Measurements from ENCODE around the gene PACSIN2.

PACSIN2 gene

GRCh38 chr22:43044290-43044712 is 29.4 kb upstream of the PACSIN2 start:
- H3K36me3 ChIP-seq (ENCODE audit: low read length) = no peaks in the 10 kb centered on the region
- TF ChIP-seq EZH2phosphoT487 (conservative IDR thresholded peaks at IDR 0.05; ENCODE audit: low read length) (no peak), CTCF (IDR thresholded peaks at IDR 0.05; ENCODE audit: insufficient read depth, low read length, poor library complexity, severe bottlenecking) (no peak)
- H3K4me2 ChIP-seq (ENCODE audit: low read depth, low read length, poor library complexity, severe bottlenecking) = no peak overlapping the region
- H3K9me2 ChIP-seq (replicated peaks; ENCODE audit: insufficient read depth, low read length) = no peaks in the 10 kb centered on the region
- no peaks in the 10 kb centered on the region for H3K9me3 ChIP-seq (ENCODE audit: insufficient read depth, low read length)
- no peak overlapping the region for H3K27ac ChIP-seq (ENCODE audit: low read depth, low read length)
- H3K9ac ChIP-seq (ENCODE audit: low read length) = no peak overlapping the region
- no peak overlapping the region for H3K4me3 ChIP-seq (ENCODE audit: insufficient read depth, low read length, poor library complexity, severe bottlenecking)
- H3K79me2 ChIP-seq (ENCODE audit: insufficient read depth, low read length) = no peaks in the 10 kb centered on the region
- no peak overlapping the region for H2AFZ ChIP-seq (ENCODE audit: low read depth, low read length, severe bottlenecking)
- no peaks in the 10 kb centered on the region for H4K20me1 ChIP-seq (ENCODE audit: low read depth, low read length)
- no peaks in the 10 kb centered on the region for H3F3A ChIP-seq (ENCODE audit: insufficient read depth)
- H3K27me3 ChIP-seq (ENCODE audit: low read length) = no peaks in the 10 kb centered on the region

DNA sequence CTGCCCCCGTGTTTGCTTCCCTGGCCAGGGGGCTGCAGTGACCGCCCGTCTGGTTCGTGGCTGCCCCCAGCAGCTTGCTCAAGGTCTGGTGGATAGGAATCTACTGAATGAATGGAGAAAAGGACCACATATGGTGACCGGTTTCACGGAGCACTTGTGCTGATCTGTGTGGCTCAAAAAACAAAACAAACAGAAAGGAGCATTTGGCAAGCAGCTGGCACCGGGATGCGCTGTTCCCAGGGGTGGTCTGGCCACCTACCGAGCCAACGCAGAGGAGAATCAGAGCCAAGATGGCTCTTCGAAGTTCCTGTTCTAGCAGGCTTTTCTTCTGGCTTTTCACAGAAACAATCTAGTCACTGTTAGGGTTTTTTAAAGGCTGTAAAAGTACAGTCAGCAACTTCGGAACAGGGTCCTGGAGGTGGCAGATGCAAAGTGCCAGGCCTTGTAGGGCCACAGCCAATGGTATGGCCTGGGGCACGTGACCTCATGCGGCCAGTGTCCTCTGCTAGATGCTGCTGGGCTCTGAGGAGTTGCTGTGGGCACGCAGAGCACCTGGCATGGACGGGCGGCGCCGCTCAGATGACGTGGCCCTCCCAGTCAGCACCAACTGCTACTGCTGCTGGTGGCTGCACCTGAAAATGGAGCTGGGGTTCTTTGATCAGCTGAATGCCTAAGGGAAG is 27.3 kb upstream of the PACSIN2 start:
- no peak overlapping the region for H3K4me2 ChIP-seq (ENCODE audit: low read depth, low read length, poor library complexity, severe bottlenecking)
- H3K27me3 ChIP-seq (ENCODE audit: low read length) = no peaks in the 10 kb centered on the region
- no peaks in the 10 kb centered on the region for H3K79me2 ChIP-seq (ENCODE audit: insufficient read depth, low read length)
- no peak overlapping the region for H3K27ac ChIP-seq (ENCODE audit: low read depth, low read length)
- H3K4me3 ChIP-seq (ENCODE audit: insufficient read depth, low read length, poor library complexity, severe bottlenecking) = no peak overlapping the region
- H3K9me2 ChIP-seq (replicated peaks; ENCODE audit: insufficient read depth, low read length) = no peaks in the 10 kb centered on the region
- no peaks in the 10 kb centered on the region for H3K36me3 ChIP-seq (ENCODE audit: low read length)
- H4K20me1 ChIP-seq (ENCODE audit: low read depth, low read length) = no peaks in the 10 kb centered on the region
- H3K9ac ChIP-seq (ENCODE audit: low read length) = no peak overlapping the region
- TF ChIP-seq CTCF (IDR thresholded peaks at IDR 0.05; ENCODE audit: insufficient read depth, low read length, poor library complexity, severe bottlenecking) (no peak), EZH2phosphoT487 (conservative IDR thresholded peaks at IDR 0.05; ENCODE audit: low read length) (no peak)
- H2AFZ ChIP-seq (ENCODE audit: low read depth, low read length, severe bottlenecking) = no peak overlapping the region
- H3F3A ChIP-seq (ENCODE audit: insufficient read depth) = no peaks in the 10 kb centered on the region
- no peaks in the 10 kb centered on the region for H3K9me3 ChIP-seq (ENCODE audit: insufficient read depth, low read length)

GRCh38 chr22:43039800-43040199 is 24.9 kb upstream of the PACSIN2 start:
- H3K79me2 ChIP-seq (ENCODE audit: insufficient read depth, low read length) = no peaks in the 10 kb centered on the region
- no peaks in the 10 kb centered on the region for H3K9me3 ChIP-seq (ENCODE audit: insufficient read depth, low read length)
- H3K27ac ChIP-seq (ENCODE audit: low read depth, low read length) = no peak overlapping the region
- no peak overlapping the region for H3K4me2 ChIP-seq (ENCODE audit: low read depth, low read length, poor library complexity, severe bottlenecking)
- H3K36me3 ChIP-seq (ENCODE audit: low read length) = no peaks in the 10 kb centered on the region
- H3F3A ChIP-seq (ENCODE audit: insufficient read depth) = no peaks in the 10 kb centered on the region
- H3K9me2 ChIP-seq (replicated peaks; ENCODE audit: insufficient read depth, low read length) = no peaks in the 10 kb centered on the region
- H3K27me3 ChIP-seq (ENCODE audit: low read length) = no peaks in the 10 kb centered on the region
- no peak overlapping the region for H3K9ac ChIP-seq (ENCODE audit: low read length)
- no peak for TF ChIP-seq CTCF (IDR thresholded peaks at IDR 0.05; ENCODE audit: insufficient read depth, low read length, poor library complexity, severe bottlenecking)
- TF ChIP-seq EZH2phosphoT487 (conservative IDR thresholded peaks at IDR 0.05; ENCODE audit: low read length) = no peak
- H3K4me3 ChIP-seq (ENCODE audit: insufficient read depth, low read length, poor library complexity, severe bottlenecking) = no peak overlapping the region
- H4K20me1 ChIP-seq (ENCODE audit: low read depth, low read length) = no peaks in the 10 kb centered on the region
- no peak overlapping the region for H2AFZ ChIP-seq (ENCODE audit: low read depth, low read length, severe bottlenecking)
